Measurements from ENCODE around the gene TAMALIN.

TAMALIN gene

DNA sequence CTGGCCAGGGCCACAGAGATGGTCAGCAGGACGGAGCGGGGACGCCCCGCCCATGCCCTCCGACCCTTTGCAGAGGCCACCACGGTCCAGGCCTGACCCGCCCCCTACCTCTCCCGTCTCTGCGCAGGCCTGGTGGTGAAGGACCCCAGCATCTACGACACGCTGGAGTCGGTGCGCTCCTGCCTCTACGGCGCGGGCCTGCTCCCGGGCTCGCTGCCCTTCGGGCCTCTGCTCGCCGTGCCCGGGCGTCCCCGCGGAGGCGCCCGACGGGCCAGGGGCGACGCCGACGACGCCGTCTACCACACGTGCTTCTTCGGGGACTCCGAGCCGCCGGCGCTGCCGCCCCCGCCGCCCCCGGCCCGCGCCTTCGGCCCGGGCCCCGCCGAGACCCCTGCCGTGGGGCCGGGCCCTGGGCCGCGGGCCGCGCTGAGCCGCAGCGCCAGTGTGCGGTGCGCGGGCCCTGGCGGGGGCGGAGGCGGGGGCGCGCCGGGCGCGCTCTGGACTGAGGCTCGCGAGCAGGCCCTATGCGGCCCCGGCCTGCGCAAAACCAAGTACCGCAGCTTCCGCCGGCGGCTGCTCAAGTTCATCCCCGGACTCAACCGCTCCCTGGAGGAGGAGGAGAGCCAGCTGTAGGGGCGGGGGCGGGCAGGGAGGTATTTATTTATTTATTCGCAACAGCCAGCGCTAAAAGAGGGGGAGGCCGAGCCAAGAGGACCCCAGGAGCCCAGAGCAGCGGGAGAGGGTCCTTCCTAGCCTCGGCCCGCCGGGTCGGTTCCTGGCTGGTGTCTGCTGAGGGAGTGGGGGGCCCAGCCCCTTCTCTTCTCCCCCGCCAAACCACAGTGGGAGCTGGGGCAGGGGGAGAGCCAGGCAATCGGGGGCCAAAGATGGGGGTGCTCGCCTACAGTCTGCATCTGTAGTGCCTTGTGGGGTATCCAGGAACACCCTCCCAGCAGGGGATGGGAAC, 8.1 kb downstream of the TAMALIN start:
- no peak for DNase-seq

DNA sequence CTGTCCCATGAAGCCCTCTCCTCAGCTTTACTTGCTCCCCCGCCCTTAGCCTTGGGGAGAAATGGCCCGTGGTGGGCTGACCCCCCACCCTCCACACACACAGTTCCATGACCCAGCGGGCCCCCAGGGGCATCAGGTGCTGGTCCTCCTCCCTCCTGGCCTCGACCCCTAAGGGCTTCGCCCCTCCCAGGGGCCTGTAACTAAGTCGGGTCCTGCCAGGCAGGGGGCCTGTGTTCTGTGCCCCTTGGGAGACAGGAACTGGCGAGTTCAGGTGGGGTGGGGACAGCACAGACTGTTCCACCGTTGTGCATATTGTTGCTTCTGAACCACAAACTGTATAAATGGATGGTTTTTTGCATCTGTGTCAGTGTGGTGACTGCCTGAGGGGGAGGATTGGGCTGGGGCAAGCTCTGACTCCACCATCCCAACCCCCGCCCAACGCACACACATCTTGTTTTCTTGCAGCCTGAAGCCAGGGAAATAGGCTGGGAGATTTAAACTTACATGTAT, 8.8 kb downstream of the TAMALIN start:
- no peak for DNase-seq

DNA sequence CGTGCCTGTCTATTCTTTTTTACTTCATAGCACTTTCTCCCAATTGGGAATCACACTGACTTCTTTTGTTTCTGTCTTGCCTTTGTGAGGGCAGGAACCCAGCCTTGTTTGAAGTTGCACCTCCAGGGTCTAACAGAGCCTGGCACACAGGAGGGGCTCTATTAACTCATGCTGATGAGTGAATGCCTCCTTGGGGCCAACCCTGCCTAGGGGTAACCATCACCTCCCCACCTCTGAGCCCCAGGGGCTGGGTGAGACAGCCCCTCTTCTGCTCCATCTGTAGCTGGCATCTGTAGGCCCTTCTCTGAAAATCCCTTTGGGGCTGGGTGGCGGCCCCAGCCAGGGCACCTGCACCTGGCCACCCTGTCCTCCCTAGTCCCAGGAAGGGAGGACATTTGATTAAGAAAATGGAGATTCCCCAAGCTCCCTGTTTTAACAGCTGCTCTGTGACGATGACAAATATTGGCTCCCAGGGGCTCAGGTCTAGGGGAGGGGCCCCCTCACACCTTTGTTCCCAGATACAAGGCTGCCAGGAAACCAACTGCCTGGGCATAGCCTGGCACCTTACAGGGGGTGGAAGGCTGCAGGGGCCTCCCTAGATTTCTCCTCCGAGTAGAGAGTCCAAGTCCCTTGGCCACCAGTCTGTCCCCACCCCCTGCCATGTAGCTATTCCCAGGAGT, 11.8 kb downstream of the TAMALIN start:
- DNase-seq: no peak

DNA sequence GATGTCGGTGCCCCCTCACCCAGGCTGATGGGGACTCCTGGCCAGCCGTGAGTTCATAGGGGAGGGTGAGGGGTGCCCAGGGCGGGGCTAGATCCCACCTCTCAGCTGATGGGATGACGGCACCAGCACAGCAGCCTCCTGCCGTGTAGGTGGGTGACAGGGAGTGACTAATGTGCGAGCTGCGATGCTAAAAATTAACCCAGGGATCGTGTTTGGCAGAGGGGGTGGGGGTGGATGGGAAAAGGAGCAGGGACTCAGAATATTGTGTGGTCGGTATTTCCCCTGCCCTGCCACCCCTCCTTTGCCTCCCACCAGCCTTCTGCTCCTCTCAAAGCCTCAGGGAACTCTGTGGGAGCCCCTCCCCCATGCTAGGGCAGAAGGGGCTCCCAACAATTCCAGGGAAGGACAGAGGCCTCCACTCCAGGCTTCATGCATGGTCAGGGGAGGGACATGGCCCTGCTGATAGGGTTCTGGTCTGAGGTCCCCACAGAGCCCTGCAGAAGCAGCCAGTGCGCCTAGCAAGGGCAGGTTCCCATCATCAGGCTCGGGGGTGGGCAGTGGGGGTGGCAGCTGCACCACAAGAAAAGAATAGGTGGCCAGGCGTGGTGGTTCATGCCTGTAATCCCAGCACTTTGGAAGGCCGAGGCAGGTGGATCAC, 12.5 kb downstream of the TAMALIN start:
- no peak for DNase-seq

DNA sequence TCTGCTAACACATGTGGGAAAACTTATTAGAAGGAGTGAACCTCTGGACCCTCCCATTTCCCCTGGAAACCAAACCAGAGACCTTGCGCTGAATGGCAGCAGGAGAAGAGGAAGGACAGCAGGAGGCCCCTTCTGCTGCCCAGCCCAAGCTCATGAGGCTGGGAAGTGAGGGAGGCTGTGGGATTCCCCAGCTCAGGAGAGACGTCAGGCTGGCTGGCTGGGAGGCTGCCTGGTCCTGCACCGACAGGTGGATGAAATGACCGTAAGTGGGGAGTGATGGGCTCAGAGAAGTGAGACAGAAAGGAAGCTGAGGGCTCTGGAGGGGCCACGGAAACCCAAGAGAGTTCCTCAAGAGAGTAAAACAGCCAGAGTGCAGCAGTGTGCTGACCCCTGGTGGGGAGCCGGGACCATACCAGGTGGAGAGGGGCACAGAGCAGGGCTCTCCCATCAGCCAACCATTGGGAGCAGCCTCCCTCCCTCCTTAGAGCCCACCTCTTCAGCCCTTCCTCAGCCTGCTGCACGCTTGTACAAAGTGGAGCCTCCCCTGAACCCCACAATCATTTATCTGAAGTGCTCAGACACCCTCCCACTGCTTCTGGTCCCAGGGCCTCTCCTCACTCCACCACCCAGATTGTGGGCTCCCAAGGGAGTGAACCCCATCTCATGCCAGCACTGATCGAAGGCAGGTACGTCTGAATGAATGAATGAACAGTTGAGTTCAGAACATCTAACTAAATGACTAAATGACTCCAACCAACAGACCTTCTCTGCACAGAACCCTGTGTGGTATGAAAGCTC, 14.0 kb downstream of the TAMALIN start:
- DNase-seq: peak; percentile 76

DNA sequence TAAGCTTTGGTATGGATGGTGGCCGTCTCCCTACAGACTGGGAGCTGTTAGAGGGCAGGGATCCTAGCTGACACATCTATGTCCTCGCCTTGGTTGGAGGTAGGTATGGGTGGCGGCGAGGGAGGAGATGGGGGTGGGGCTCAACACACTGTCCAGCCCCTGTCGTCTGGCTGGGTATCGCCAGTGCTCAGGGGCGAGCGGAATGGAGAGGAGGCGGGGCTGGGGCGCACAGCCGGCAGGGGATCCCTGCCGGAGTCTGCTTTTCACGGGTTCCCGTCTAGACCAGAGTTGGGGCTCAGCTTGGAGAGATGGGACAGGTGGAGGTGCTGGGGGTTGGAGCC, 16.1 kb downstream of the TAMALIN start:
- no peak for DNase-seq

DNA sequence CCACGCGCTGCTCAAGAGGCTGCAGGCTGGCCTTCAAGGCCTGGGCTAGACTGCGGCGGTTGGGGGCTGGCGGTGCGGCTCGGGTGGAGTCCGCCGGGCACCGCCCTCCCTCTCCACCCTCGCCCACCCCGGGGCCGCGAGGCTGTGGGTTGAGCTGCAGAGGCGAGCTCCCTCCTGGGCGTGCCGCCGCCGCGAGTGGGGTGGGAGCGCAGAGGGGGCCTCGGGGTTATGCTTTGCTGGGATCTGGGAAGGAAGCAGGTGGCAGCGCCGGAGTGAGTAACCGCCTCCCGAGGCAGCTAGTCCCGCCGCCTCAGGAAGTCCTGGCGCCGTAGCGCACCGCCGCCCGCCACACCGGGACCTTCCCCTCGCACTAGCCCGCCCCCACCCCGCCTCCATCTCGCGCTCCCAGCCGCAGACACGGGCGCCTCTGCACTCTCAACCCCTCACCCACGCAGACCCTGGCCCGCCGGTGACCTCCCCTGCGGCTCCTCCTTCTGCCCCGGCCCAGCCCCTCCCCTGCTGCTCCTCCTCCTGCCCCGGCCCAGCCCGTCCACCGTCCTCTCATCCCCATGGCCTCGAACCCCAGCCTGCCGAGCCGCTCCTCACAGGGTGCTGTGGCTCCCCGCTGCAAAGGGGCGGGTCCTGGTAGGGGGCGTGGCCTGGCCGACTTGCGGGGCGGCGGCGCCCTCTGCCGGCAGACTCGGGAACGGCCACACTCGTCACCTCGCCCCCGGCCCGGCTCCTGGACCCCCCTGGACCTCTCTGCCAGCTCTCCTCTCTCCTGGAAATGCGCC, 16.6 kb downstream of the TAMALIN start:
- peak; percentile 98 for DNase-seq

DNA sequence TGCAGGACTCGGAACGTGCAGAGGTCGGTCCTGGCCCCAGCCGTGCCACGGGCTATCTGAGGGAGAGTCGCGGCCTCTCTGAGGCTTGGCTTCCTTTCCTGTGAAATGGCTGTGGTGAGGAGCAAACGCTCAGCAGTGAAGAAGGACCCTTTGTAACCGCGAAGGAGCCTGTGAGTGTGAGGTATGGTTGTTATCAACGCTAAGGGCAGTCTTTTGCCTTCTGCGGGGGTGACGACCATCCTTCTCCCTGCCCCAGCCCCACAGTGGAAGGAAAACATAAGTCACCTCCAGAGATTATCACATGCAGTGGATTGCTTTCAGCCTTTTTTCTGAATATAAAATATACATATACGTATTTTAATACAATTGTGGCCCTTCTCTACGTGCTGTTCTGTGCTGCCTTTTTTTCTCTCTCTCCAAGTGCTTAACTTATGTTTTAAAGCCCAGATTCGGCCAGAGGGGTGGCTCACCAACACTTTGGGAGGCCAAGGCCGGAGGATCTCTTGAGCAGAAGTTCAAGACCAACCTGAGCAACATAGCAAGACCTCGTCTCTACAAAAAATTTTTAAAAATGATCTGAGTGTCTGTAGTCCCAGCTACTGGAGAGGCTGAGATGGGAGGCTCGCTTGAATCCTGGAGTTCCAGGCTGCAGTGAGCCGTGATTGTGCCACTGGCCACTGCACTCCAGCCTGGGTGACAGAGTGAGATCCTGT, 17.4 kb downstream of the TAMALIN start:
- DNase-seq: no peak

DNA sequence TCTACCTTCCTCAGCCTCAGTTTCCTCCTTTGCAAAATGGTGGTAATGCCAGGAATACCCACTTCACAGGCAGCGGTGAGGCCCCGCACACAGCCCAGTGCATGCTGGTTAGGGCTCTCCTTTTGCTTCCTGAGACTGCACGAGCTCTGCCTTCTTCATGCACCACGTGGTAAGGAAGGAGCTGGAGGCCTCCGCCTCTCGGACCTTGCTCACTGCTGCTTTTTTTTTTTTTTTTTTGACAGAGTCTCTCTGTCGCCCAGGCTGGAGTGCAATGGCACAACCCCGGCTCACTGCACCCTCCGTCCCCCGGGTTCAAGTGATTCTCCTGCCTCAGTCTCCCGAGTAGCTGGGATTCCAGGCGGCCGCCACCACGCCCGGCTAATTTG, 18.1 kb downstream of the TAMALIN start:
- peak; percentile 75 for DNase-seq

DNA sequence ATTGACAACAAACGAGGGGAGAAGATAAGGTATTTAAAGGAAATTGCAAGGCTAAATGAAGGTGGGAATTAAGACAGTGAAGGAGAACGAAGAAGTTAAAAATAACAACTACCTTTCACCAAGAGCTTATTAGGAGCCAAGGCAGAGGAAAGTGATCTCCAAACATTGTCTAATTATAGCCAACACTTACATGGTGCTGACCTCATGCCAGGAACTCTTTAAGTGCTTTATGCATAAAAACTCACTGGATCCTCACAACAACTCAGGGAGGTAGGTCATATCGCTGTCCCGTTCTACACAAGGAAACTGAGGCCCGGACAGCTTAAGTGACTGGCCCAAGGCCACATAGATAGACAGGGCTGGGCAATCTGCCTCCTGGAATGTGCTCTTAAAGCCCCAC, 19.5 kb downstream of the TAMALIN start:
- no peak for DNase-seq

DNA sequence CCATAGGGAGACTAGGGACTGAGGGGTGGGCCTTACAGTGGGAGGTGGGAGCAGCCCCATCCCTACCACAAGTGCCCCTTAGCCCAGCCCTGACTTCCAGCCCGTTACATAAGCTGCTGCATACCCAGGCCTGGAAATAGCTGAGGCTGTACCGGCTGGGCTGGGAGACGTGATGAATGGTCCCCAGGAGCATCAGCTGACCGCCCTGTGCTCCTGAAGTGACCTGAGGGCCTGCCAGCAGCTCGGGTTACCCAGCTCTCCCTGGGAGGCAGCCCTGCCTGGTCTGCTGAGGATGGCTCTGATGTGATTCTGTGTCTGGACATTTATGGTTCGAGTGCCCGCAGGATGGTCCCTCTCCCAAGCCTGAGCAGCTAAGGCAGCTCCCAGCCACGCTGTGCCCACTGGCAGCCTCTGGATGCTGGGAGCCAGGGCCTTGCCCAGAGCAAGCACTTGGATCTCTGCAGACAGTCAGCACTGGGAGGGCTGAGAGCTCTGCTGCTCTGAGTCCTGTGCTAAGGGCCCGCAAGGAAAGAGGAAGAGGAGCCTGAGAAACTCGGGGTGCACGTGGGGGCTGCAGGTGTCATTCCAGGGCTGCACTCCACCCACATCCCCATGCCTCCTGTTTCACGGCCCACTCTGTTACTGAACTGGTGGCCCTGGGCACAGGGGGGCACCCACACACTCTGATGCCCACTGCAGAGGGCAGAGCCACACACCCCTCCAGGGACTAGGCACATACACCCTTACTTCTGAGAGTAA, 20.5 kb downstream of the TAMALIN start:
- DNase-seq: no peak

DNA sequence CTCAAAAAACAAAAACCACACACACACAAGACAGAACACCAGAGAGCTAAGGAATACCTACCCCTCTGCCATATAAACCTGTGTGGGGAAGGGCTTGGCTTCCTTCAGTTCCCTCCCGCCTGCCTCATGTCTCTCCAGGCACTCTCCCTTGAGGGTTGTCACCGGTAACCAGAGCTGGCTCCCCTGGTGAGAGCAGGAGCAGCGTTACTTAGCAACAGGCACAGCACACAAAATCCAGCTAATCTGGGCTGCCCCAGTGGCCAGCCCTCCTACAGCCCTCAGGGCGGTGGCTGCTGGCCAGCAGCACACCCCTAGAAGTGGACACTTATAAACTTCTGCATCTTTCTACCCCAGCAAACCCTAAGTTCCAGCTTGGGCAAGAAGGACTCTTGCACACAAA, 22.9 kb downstream of the TAMALIN start:
- DNase-seq: no peak

DNA sequence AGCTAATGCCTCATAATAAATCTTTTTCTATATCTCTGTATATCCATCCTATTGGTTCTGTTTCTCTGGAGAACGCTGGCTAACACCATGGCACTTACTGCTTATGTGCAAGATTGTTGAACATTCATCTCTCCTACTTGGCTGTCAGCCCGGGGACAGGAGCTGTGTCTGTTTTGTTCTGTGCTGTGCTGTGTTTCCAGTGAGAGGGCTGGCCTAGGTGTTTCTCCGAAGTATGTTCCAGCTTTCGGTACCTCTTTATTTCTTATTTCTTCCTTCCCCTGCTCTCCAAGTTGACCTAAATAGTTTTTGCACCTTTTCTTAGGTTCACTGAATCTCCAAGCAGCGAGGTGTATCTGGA, 25.7 kb downstream of the TAMALIN start:
- DNase-seq: no peak

DNA sequence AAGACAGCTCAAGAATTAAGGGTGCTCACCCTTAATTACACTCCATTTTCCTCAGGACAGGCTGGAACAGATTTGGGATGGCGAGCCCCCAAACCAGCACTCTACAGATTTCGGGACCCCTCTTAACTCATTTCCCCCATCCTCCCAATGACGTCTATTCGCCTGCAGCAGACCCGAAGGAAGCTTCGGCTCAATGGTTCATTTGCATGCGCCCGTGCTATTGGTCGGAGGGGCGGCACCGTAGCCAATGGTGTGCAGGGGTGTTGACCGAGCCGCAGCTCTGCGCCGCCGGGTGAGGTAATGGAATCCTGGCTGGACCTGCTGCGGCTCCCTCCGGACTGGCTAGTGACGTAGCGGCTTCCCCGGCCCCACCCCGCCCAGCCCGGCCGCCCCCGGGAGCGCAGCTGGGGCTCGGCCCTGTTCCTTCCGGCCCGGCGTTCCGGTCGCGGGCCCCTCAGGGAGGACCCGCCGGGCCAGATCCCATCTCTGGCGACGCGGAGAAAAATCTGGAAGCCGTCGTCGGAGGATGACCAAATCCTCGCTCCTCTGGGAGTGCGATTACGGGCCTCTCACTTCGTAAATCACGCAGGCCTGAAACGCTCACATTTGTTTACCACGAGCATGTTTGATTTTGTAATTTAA, 26.2 kb downstream of the TAMALIN start:
- peak; percentile 94 for DNase-seq

DNA sequence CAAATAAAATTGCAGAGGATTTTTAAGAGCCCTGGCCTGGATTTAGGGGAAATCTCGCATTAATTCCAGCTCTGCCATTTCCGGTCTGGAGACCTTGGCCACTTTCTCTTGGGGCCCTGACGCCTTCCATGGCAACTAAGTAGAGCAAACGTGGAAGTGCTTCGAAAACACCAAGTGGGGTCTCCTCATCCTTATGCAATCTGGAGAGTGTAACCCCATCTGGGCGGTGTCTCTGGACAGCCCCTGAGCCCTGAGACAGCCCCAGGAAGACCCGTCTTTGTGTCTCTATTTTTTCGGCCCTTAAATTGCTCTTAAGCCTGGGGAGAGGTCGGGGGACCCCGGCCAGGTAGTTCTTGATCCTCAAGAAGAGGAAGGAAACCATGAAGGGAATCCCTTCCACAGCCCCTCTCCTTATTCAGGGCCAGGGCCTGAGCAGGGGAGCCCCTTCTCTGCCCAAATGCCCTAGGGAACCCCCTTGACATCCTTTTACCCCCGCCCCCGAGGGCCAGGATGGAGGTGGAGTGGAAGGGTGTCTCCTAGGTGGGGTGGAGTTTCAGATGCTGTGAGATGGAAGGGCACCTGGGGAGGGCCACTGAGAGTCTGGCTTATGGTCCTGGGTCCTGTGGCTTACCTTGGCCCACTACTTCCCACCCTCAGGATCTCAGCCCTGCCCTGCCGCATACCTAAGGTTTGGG, 26.8 kb downstream of the TAMALIN start:
- no peak for DNase-seq

DNA sequence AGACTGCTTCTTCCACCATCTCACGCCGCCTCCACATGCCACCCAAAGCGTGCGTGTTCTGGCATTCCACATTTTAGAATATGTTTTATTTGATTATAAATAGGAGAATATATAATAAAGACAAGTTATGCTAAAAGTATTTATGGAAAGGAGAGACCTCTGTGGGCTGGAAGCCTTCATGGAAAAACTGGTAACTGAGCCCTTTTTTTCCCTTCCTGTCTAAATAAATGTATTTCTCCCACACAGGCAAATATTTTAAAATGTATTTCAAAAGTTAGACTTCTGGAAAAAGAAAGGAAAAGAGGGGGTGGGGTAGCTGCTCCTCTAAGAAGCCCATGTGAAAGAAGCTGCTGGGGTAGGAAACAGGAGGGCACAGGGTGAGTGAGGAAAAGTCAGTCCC, 28.4 kb downstream of the TAMALIN start:
- no peak for DNase-seq

DNA sequence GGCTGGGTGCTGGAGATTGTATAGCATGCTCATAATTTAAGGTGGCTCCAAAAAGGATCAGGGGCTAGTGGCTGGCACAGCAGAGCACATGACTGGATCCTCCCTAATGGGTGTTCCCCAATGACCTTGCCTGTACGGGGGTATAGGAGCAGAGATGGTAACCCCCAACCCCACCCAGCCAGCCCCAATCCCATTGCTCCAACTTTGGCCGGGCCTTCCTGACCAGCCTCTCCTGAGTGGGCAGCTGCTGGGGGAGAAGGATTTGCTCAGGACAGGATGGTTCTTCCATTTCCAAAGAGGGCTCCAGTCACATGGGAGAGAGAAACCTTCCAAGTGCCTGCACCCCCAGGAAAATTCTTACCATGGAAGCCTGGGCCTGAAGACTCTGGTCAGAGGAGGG, 29.2 kb downstream of the TAMALIN start:
- DNase-seq: no peak

DNA sequence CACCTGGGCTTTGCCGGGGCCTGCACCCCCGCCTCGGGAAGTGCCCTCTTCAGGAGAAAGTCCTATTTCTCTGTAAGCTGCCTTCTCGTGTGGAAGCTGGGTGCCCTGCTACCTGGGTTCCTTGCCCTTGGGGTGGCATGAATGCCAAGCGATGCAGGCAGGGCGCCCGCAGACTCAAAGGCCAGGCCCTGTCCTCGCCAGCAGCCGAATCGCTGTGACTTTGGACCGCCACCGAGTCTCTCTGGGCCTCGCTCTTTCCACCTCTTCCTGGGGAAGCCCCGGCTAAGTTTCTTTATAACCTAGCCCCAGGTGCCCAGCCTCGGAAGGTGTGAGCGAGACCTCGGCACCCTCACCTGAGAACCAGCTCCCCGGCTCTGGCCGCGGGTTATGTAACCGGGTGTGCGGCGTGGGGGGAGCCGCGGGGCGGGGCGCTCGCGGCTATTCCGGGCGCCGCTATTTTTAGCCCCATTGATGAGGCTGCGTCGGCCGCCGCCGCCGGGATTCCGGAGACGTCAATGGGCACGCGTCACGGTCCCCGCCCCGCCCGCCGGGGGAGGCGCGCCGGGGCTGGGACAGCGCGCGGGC, 29.9 kb downstream of the TAMALIN start:
- peak; percentile 85 for DNase-seq

DNA sequence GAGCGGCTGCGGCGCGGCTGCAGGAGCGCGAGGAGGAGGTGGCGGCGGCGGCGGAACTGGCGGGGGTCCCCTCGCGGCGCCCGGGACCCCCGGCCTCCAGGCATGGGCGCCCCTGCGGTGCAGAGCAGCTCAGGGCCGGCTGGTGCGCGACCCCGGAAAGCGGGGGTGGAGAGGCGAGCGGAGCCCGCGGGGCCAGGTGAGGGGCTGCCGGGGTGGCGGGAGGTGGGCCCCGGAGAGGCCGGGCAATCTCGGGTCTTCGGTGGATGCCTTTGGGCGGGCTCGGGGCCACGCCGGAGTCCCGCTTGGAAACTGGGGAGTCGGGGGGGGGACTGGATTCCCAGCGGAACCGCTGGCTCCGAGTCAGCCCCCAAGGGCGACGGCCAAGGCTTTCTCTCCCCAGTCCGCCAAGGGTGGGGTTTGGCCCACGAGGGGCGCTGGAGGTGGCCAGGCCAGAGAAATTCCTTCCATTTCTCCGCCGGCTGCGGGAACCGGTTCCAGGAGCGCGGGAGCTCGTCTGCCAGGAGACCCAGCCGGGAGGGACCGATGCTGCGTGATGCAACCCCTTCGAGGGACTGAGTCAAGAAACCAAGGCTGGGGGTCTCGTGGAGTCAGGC, 30.6 kb downstream of the TAMALIN start:
- DNase-seq: peak; percentile 45

All from stimulated activated CD8-positive, alpha-beta memory T cell treated with anti-CD3 and anti-CD28 coated beads, Interleukin-4, amount 100 ng/mL, for 48 hours (primary cell).